ENCODE data around the gene ARHGAP44. TPM values are rescaled to one million over a fixed set of nuclear protein-coding genes. Genes with fewer than 3 reads are reported as not detected.

The ARHGAP44 gene
- total RNA-seq, 2 experiments from 2014 or later, result not detected

DNA sequence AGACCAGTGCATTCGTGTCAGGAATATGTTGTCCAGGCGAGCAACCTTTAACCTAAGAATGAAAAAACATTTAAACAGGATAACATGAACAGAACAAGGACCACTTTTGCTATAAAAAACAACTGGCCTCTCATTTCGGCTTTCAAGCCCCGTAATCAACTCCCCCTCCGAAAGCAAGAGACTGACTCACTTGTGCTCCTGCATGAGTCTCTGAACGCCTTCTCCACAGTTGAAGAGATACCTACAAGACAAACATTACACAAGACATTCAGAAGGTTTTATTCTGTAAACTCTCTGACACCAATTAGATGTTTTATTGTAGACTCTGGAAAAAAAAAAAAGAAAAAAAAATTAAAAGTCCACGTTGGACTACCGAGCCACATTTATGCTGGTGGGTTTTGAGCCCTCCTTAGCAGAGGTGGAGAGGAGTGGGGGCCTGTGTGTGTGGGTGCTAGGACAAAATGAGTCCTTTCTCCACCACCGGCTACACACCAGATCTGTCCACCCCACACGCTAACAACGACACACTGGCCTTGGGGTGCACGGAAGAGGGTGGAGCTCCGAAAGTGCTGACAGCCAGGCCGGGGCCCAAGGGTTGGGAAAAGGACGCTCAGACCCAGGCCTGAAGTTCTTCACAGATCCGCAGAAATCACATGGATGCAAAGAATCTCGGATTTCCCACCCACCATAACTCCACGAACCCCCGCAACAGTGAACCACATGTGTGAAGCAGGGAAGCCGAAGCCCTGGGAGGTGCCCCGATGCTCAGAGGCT is 227.8 kb downstream of the ARHGAP44 start:
- peak overlapping the region; percentile 62 for H3K27ac Mint-ChIP-seq

DNA sequence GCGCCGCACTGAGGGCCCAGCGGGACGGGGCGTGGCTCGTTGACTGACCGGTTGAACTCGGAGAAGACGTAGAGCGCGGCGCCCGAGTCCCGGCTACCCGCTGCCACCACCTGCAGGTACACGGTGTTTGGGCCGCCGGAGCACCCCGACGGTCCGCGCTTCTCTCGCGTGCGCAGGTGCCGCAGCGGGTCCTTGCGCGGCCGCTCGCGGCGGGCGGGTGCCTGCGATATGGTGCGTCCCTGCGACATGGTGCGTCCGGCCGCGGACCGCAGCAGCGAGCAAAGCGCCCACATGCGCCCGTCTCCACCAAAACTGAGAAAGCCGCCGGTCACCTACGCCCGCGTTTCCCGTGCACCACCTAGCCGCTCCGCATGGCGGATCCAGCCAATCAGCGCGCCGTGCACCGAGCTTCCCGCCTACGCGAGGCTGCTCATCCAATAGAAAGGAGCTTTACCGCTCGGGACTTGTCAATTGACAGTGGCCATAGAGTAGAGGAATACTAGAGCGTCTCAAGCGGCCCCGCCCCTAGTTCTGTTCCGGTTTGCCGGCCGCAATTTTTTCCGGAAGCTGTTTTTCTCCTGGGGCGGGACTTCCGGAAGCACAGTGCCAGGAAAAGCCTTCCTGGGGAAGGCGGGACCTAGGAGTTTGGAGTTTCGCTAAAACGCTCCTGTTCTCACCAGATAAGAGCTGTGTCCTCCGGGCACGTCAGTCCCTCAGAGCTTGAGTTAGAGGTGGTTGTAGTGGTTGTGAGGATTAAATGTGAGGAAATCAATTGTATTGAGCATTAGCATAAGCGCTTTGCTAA is 228.6 kb downstream of the ARHGAP44 start, which contains the start of gene ELAC2:
Gene ELAC2, minus strand, starts transcription at position 373 of the 805 bp plus-strand sequence. Its CDS starts 80 bp downstream, at position 293.
- Mint-ChIP-seq H3K27ac (peak within 1 kb of the TSS; percentile 93), H3K4me3 (peak within 1 kb of the TSS; percentile 100), H3K9me3 (no peaks in the 10 kb centered on the region), H3K36me3 (ENCODE audit: low read depth) (peaks cover 49% of the 10 kb centered on the region), H3K27me3 (no peaks in the 10 kb centered on the region), H3K4me1 (ENCODE audit: low read depth) (peaks cover 44% of the 10 kb centered on the region)
- Histone ChIP-seq H3K4me1 (ENCODE audit: insufficient read depth, low read length) (peaks cover 26% of the 10 kb centered on the region), H3K4me3 (ENCODE audit: low read length) (peak within 1 kb of the TSS; percentile 84), H3K9me3 (ENCODE audit: control insufficient read depth in 1 of 2, insufficient read depth in 1 of 2, low read length in 2 of 2) (no peaks in the 10 kb centered on the region), H3K27ac (ENCODE audit: low read depth in 1 of 2, low read length in 2 of 2) (peak within 1 kb of the TSS; percentile 61 to 76), H3K27me3 (ENCODE audit: control insufficient read depth in 1 of 2, insufficient read depth in 2 of 2, low read length in 2 of 2) (no peaks in the 10 kb centered on the region), H3K36me3 (ENCODE audit: insufficient read depth, low read length) (peaks cover 34% of the 10 kb centered on the region)
- peak; percentile 90 to 98 (median 92) for DNase-seq
- POLR2A ChIA-PET, result interaction anchor here (0.8 to 2.7 kb wide), 11 partner anchors 9 to 1410 kb away, joined by 3 to 31 read pairs (median 5); partner anchors contain the start of genes HS3ST3B1, MAP2K4 and ZNF18
- peak; percentile 99 for ATAC-seq (ENCODE audit: poor library complexity)
- CTCF ChIA-PET, result interaction anchor here (1.0 to 2.2 kb wide), 4 partner anchors 13 to 1283 kb away, joined by 3 to 26 read pairs (median 5); partner anchors contain the start of genes HS3ST3B1 and MAP2K4
- TF ChIP-seq, protein P1, sequence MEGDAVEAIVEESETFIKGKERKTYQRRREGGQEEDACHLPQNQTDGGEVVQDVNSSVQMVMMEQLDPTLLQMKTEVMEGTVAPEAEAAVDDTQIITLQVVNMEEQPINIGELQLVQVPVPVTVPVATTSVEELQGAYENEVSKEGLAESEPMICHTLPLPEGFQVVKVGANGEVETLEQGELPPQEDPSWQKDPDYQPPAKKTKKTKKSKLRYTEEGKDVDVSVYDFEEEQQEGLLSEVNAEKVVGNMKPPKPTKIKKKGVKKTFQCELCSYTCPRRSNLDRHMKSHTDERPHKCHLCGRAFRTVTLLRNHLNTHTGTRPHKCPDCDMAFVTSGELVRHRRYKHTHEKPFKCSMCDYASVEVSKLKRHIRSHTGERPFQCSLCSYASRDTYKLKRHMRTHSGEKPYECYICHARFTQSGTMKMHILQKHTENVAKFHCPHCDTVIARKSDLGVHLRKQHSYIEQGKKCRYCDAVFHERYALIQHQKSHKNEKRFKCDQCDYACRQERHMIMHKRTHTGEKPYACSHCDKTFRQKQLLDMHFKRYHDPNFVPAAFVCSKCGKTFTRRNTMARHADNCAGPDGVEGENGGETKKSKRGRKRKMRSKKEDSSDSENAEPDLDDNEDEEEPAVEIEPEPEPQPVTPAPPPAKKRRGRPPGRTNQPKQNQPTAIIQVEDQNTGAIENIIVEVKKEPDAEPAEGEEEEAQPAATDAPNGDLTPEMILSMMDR (IDR thresholded peaks at IDR 0.05), result peak; percentile 17
- intact Hi-C loops (cut with DNase I, micrococcal nuclease), result loop anchor here (2.0 to 5.0 kb wide), 3 partner anchors 1021 to 1284 kb away; partner anchors contain the start of genes HS3ST3B1 (in 2 of the 2) and ZNF18 (in 1 of the 2)

More for the DNA sequence above, 227.8 kb downstream of the ARHGAP44 start:
- Mint-ChIP-seq H3K4me3 (peak overlapping the region; percentile 100), H3K9me3 (no peaks in the 10 kb centered on the region), H3K27me3 (no peaks in the 10 kb centered on the region), H3K4me1 (ENCODE audit: low read depth) (peaks cover 44% of the 10 kb centered on the region), H3K36me3 (ENCODE audit: low read depth) (peaks cover 57% of the 10 kb centered on the region)
- no peaks in the 10 kb centered on the region for H3K27me3 ChIP-seq (ENCODE audit: control insufficient read depth in 1 of 2, insufficient read depth in 2 of 2, low read length in 2 of 2)
- H3K36me3 ChIP-seq (ENCODE audit: insufficient read depth, low read length), result peaks cover 42% of the 10 kb centered on the region
- ATAC-seq (ENCODE audit: poor library complexity), result no peak
- H3K4me3 ChIP-seq (ENCODE audit: low read length), result peak overlapping the region; percentile 84
- POLR2A ChIA-PET, result interaction anchor here (1.0 to 2.7 kb wide), 7 partner anchors 8 to 1411 kb away, joined by 4 to 31 read pairs (median 8); partner anchors contain the start of genes HS3ST3B1, MAP2K4 and ZNF18
- CTCF ChIA-PET, result interaction anchor here (2.0 kb wide), 1 partner anchor 15 kb away, joined by 5 read pairs; no protein-coding TSS in a partner anchor
- DNase-seq, result no peak
- TF ChIP-seq, protein P1 (IDR thresholded peaks at IDR 0.05), result no peak
- H3K9me3 ChIP-seq (ENCODE audit: control insufficient read depth in 1 of 2, insufficient read depth in 1 of 2, low read length in 2 of 2), result no peaks in the 10 kb centered on the region
- H3K27ac ChIP-seq (ENCODE audit: low read depth in 1 of 2, low read length in 2 of 2), result peak overlapping the region; percentile 16 to 48
- intact Hi-C loops (cut with DNase I, micrococcal nuclease), result loop anchor here in 1 of 2 experiments (5.0 kb wide), 2 partner anchors 1020 to 1285 kb away; partner anchors contain the start of genes HS3ST3B1 and ZNF18
- peaks cover 26% of the 10 kb centered on the region for H3K4me1 ChIP-seq (ENCODE audit: insufficient read depth, low read length)

DNA sequence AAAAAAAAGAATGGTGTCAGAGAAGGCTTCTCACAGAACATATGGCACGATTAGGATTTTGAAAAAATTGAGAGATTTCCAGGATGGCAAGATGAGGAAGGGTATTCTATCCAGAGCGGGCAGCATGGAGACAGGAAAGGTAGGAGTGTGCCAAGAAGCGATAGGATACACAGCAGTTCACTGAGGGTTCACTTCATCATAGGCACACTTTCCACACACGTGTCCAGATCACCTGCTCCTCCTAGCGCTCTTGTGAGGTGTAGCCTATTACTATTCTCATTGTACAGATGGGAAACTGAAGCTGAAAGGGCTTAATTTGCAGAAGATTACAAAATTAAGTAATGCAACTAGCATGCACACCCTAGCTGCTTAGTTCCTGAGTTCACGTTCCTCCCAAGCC is 234.7 kb downstream of the ARHGAP44 start:
- H3K9me3 Mint-ChIP-seq, result no peaks in the 10 kb centered on the region
- Histone ChIP-seq H3K9me3 (ENCODE audit: control insufficient read depth in 1 of 2, insufficient read depth in 1 of 2, low read length in 2 of 2) (no peaks in the 10 kb centered on the region), H3K4me3 (ENCODE audit: low read length) (no peak overlapping the region), H3K4me1 (ENCODE audit: insufficient read depth, low read length) (peaks cover 9% of the 10 kb centered on the region), H3K27me3 (ENCODE audit: control insufficient read depth in 1 of 2, insufficient read depth in 2 of 2, low read length in 2 of 2) (no peaks in the 10 kb centered on the region), H3K27ac (ENCODE audit: low read depth in 1 of 2, low read length in 2 of 2) (no peak overlapping the region), H3K36me3 (ENCODE audit: insufficient read depth, low read length) (no peaks in the 10 kb centered on the region)
- ChIA-PET CTCF (no interaction called here), POLR2A (no interaction called here)
- no peak for DNase-seq
- peak; percentile 10 for ATAC-seq (ENCODE audit: poor library complexity)
- intact Hi-C loops (cut with DNase I, micrococcal nuclease), result loop anchor here in 1 of 2 experiments (10.0 kb wide), 2 partner anchors 1041 to 1181 kb away; partner anchors contain the start of gene COX10
- no peak overlapping the region for H3K4me3 Mint-ChIP-seq
- TF ChIP-seq, protein P1 (IDR thresholded peaks at IDR 0.05), result no peak
- no peak overlapping the region for H3K27ac Mint-ChIP-seq
- H3K4me1 Mint-ChIP-seq (ENCODE audit: low read depth), result peaks cover 6% of the 10 kb centered on the region
- H3K36me3 Mint-ChIP-seq (ENCODE audit: low read depth), result no peaks in the 10 kb centered on the region
- H3K27me3 Mint-ChIP-seq, result peaks cover 17% of the 10 kb centered on the region

Data from CD4-positive, alpha-beta T cell (primary cell).